Fibroblast of skin of left quadriceps (primary cell): ENCODE data around the gene PDLIM7.
"Not testable (repeated sequence)": the region's sequence is repeated elsewhere in the genome, so short reads cannot be mapped to it uniquely, and the experiment has no call there.

ENCODE experiments used
- DNase-seq, 2 experiments: peaks; one replicate each; pipeline ENCODE4 v3.0.0-alpha.2; 2013; ENCODE audit warnings: low read depth in 2 of 2

PDLIM7 gene

DNA sequence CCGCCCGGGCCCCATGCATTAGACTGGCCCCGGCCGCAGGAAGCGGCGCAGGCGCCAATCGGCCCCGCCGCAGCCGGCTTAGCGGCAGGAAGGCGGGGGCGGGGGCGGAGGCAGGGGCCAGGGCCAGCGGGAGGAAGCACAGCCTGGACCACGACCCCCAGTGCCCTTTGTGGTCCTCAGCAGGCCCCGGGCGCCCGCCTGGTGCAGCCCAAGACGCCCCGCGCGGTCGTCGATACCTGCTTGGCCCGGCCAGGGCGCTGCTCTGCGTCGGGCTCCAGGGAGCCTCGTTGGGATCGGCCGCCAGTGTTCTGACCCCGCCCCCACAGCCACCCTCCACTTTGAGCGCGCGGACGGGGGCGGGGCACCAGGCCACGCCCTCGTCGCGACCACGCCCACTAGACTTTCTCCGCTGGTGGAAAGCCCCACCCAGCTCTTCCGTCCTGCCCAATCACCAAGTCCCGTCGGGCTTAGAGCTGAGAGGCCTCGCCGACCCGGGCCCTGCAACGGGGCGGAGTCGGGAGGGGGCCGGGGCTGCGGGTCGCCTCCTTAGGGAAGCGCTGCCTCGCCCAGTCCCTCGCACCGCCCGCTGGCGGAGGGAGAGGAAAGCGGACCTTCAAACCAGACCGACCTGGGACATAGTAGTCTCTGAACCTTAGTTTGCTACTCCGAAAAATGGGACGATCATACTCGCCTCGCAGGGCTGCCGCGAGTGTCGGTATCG is at the start of gene PDLIM7:
Gene PDLIM7 (minus strand): TSS at position 313 of the 721 bp plus-strand sequence. CDS start 1,092 bp downstream, outside the sequence.
- peak; percentile 95 for DNase-seq

GRCh38 chr5:177546258-177546741 is 48.9 kb upstream of the PDLIM7 start:
- peak; percentile 96 to 97 for DNase-seq

DNA sequence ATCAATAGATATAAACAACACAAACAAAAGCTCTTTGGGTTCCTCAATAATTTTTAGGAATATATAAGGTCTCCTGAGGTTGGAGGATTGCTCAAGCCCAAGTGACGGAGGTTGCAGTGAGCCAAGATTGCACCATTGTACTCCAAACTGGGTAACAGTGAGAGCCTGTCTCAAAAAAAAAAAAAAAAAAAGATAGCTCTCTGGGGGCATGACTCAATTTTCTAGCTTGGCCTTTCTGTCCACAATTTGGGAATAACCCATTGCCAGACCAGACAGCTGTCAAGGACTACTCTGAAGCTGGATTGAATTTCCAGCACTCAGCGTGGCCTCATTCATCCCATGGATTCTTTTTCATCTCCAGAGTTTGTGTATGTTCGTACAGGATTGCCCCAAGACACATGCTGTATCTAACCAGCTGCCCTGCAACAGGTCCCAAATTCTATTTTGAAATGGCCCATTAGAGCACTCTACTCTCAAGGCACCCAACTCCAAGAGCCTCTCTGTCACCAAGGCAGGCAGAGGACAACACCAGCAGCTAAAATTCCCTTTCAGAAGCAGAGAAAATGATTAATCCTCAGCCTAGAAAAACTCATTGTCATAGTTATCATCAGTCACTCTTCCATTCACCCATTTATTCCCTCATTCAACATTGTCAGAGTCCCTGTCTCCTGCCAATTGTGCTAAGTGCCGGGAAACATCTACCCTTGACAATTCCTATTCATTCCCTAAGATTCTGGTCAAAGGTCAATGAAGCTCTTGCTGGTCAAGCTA is 48.3 kb upstream of the PDLIM7 start:
- DNase-seq, result peak; percentile 81

GRCh38 chr5:177542816-177543465 is 45.5 kb upstream of the PDLIM7 start:
- DNase-seq, result no peak

GRCh38 chr5:177540438-177540837 is 43.0 kb upstream of the PDLIM7 start:
- no peak for DNase-seq

- peak; percentile 59 to 64 for DNase-seq
Measured at GRCh38 chr5:177539411-177539810, 42.0 kb upstream of the PDLIM7 start.

GRCh38 chr5:177538876-177539275 is 41.5 kb upstream of the PDLIM7 start:
- no peak for DNase-seq

DNA sequence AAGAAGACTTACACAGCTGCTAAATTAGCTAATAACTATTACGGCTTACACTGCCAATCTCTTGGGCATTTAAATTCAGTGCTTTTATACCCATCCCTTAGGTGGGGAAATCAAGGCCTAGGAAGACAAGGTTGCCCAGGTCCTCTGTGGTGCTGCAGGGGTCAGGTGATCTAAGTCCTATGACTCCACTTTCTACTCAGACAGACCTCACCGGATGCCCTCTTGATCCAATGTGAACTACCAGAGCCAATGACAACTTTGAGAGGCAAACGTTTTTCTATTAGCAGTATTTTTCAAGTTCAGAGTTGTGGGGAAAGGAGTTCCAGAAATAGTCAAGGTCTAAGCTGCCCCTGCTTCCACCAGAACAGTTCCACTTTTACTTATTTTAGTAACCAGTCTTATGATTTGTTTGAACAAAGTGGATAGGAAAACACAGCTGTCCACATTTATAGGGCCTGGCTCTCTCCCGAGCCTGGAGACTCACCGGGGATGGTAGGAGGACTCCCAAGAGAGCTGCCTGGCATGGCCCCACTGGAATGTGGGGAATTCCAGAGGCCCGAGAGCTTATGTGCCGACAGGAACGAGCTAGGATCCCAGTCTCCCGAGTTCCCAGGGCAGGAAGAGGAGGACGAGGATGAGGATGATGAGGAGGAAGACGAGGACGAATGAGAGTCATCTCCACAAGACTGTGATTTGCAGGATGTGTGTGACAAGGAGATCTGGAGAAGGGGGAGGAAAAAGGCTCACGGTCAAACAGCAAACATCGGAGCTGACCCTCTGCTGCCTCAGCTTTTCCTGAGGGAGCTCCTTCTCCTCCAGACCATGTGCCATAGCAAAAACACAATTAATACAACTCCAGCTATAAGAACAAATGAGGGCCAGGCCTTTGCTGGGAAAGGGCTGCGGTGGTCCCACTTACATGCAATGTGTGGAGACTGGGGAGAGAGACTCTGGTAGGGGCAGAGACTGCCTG is 40.3 kb upstream of the PDLIM7 start:
- DNase-seq, result peak; percentile 51 to 54

GRCh38 chr5:177536386-177536785 is 39.0 kb upstream of the PDLIM7 start:
- DNase-seq, result no peak

DNA sequence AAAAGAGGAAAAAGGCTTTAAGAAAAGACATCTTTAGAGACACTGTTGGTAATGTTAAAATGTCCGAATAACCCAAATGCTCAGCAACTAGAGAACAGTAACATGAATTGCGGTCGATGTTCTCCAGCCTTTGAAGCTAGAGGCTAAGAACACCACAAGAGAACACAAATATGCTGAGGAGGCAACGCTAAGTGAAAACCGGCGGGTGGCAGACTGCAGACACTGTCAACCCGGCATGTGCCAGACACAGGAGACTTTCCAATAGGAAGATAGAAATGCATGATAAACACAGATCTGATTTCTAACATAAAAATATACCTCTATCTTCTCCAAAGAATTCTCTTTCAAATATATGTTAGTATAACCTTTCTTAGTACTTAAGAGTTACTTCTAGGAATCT is 37.7 kb upstream of the PDLIM7 start:
- no peak for DNase-seq

GRCh38 chr5:177534433-177534832 is 37.0 kb upstream of the PDLIM7 start:
- DNase-seq, result not testable (repeated sequence)

DNA sequence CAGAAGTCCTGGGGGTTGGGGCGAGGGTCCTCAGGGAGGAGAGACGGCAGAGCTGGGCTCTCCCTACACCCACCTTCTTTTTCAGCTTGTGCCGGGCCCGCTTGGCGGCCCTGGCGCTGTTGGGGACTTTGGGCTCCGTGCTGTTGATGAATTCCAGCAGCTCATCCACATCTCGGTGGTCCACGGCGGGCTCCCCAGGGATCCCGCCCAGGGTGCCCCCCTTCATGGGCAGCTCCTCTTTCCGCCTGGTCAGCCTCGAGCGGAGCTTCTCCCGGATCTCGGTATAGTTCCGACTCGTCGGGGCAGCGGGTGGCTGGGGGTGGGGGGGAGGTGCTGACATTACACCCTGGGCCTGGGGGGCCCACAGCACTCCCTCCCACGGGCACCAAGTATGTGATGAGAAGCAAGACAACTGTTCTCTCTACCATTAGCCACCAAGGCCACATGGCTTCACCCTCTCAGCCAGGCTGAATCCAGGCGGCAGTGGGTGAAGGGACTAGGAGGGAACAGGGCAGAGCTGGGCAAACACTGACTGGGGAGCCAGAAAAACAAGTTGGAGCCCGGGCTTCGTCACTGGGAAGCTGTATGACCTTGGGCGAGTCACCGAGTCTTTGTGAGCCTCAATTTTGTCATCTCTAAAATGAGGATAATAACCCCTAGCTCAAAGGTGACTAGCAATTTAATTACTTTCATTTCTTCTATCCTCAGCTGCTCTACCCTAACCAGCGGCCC is 34.0 kb upstream of the PDLIM7 start:
- no peak for DNase-seq

DNA sequence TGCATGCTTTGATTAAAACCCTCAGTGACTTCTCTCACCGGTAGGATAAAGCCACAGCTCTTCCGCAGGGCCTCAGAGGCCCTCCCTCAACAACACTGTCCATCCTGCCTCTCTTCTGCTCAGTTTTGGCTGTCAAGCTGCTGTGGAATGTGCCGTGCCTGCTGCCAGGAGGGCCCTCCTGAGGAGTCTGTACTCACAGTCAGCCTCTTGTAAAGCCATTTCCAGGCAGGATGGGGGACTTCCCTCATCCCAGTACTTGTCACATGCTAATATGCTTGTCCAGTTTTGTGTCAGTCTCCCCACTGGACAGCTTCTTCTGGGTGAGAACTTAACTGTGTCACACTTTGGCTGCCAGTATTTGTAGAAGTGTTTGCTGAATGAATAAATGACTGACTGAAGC is 33.2 kb upstream of the PDLIM7 start:
- DNase-seq, result no peak

GRCh38 chr5:177529247-177530203 is 32.1 kb upstream of the PDLIM7 start:
- DNase-seq, result no peak

GRCh38 chr5:177528631-177529030 is 31.2 kb upstream of the PDLIM7 start:
- no peak for DNase-seq

- DNase-seq, result no peak
Measured at GRCh38 chr5:177527595-177527994, 30.2 kb upstream of the PDLIM7 start.

DNA sequence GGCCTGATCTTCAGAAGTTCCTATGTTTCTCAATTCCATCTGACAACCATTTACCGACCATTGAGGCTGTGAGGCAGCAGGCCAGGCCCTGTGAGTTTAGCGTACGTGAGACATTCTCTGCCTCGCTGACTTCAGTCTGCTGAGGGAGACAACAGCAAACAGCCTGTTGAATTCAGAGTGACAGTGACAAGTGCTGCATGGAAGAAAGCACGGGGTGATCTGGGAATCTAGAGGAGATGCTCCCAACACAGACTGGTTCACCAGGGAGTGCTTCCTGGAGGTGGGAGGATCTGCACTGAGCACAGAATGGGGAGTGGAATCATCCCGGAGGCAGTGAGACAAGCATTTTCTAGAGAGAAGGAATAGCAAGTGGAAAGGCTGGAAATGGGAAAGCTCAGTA is 29.4 kb upstream of the PDLIM7 start:
- DNase-seq, result no peak

- DNase-seq, result no peak
Measured at GRCh38 chr5:177526191-177526590, 28.8 kb upstream of the PDLIM7 start.

DNA sequence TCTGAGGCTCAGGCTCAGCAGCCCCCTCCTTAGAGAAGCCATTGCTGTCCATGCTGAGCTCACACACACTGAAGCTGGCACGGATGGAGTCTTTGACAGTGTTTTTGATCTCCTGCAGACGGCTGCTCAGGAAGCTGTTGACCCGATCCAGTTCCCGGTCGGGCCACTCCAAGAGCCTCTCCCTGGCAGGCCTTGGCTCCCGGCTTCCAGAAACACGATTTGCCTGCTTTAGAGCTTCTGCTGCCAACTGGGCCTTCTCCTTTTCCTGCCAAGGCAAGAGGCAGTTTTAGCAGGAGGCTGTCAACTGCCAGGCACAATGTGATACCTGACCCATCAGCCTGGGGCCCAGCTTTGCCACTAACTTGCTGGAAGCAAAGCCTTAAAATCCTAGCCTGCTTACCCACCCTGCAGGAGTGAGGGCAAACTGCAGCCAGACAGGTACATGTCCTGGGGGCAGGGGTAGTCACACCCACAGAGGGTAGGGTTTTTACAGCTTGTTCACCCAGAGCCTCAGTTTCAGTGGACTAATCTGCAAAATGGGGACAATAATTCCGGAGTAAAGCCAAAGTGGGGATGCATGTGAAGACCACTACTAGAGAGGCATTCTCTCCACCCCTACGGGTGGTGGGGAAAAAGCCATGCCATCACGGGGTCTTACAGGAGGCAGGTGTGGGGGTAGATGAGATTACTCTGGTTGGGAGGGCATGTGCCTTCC is 27.7 kb upstream of the PDLIM7 start:
- no peak for DNase-seq
